Liver (tissue), 9 donors: ENCODE results near the gene CRAT. TPM values are rescaled to one million over a fixed set of nuclear protein-coding genes. Genes with fewer than 3 reads are reported as not detected.

ENCODE experiments used
- DNase-seq: peaks from one replicate; pipeline ENCODE4 v3.0.0-alpha.2; 2017; ENCODE audit warnings: low spot score
- H3K27ac ChIP-seq, 2 donors: one replicate each; pipeline ENCODE4 v1.7.0; 2013; ENCODE audit warnings: inconsistent platforms in 2 of 2, low read length in 2 of 2, control low read depth in 1 of 2, low read depth in 1 of 2, mild to moderate bottlenecking in 1 of 2
- H3K27me3 ChIP-seq, 4 donors: one replicate each; pipeline versions ENCODE4 v1.6.1 to v1.7.0; 2013; ENCODE audit warnings: low read length in 3 of 4, inconsistent platforms in 1 of 4, mild to moderate bottlenecking in 1 of 4, moderate library complexity in 1 of 4; ENCODE audit not compliant: control insufficient read depth in 4 of 4, insufficient read depth in 4 of 4
- H3K36me3 ChIP-seq, 4 donors: one replicate each; pipeline versions ENCODE4 v1.6.1 to v1.7.0; 2013; ENCODE audit warnings: low read length in 3 of 4, mild to moderate bottlenecking in 3 of 4, low read depth in 1 of 4, moderate library complexity in 1 of 4; ENCODE audit not compliant: control insufficient read depth in 4 of 4, insufficient read depth in 3 of 4
- H3K4me1 ChIP-seq, 4 donors: one replicate each; pipeline versions ENCODE4 v1.6.1 to v1.7.0; 2013; ENCODE audit warnings: low read length in 3 of 4, mild to moderate bottlenecking in 3 of 4, moderate library complexity in 1 of 4; ENCODE audit not compliant: control insufficient read depth in 4 of 4, insufficient read depth in 4 of 4
- H3K4me3 ChIP-seq, 3 donors: one replicate each; pipeline versions ENCODE4 v1.6.1 to v1.7.0; 2013; ENCODE audit warnings: low read length in 3 of 3, control low read depth in 1 of 3, low read depth in 1 of 3, mild to moderate bottlenecking in 1 of 3
- H3K9ac ChIP-seq, 2 donors: one replicate each; pipeline ENCODE4 v1.7.0; 2013; ENCODE audit warnings: low read length in 2 of 2, mild to moderate bottlenecking in 2 of 2, moderate library complexity in 2 of 2, control low read depth in 1 of 2, low read depth in 1 of 2
- H3K9me3 ChIP-seq, 4 donors: one replicate each; pipeline versions ENCODE4 v1.6.1 to v1.7.0; 2013; ENCODE audit warnings: low read length in 3 of 4; ENCODE audit not compliant: control insufficient read depth in 4 of 4
- ATF3 ChIP-seq: IDR thresholded peaks from 2 replicates; pipeline ENCODE4 v1.6.1; 2016; ENCODE audit warnings: antibody characterized with exemption
- CTCF ChIP-seq: fragments of 150-350 bp; IDR thresholded peaks from 2 replicates; pipeline ENCODE4 v1.5.1; 2017; ENCODE audit warnings: improper control_type of control experiment, low read depth, low read length; ENCODE audit not compliant: missing input control
- EGR1 ChIP-seq, 2 donors: IDR thresholded peaks; 2 replicates each; pipeline ENCODE4 v1.6.1; 2016 to 2018; ENCODE audit warnings: antibody characterized with exemption in 2 of 2, low read depth in 2 of 2
- FOXA1 ChIP-seq: IDR thresholded peaks from 2 replicates; pipeline ENCODE4 v1.6.1; 2016; ENCODE audit warnings: antibody characterized with exemption
- FOXA2 ChIP-seq: IDR thresholded peaks from 2 replicates; pipeline ENCODE4 v1.6.1; 2016; ENCODE audit warnings: antibody characterized with exemption
- GABPA ChIP-seq, 2 donors: IDR thresholded peaks in 1 of 2; conservative IDR thresholded peaks in 1 of 2; 2 replicates each; pipeline ENCODE4 v1.6.1; 2016; ENCODE audit warnings: antibody characterized with exemption in 2 of 2, mild to moderate bottlenecking in 1 of 2, moderate library complexity in 1 of 2
- HNF4A ChIP-seq, 2 donors: conservative IDR thresholded peaks; 2 replicates each; pipeline ENCODE4 v1.6.1; 2016; ENCODE audit warnings: antibody characterized with exemption in 2 of 2, mild to moderate bottlenecking in 2 of 2
- HNF4G ChIP-seq: IDR thresholded peaks from 2 replicates; pipeline ENCODE4 v1.6.1; 2016; ENCODE audit warnings: antibody characterized with exemption
- JUND ChIP-seq, 2 donors: IDR thresholded peaks; 2 replicates each; pipeline ENCODE4 v1.6.1; 2016; ENCODE audit warnings: antibody characterized with exemption in 2 of 2
- MAX ChIP-seq: IDR thresholded peaks from 2 replicates; pipeline ENCODE4 v1.6.1; 2016; ENCODE audit warnings: antibody characterized with exemption
- NR2F2 ChIP-seq: IDR thresholded peaks from 2 replicates; pipeline ENCODE4 v1.6.1; 2016; ENCODE audit warnings: antibody characterized with exemption
- RAD21 ChIP-seq, 2 donors: IDR thresholded peaks; 2 replicates each; pipeline ENCODE4 v1.6.1; 2016; ENCODE audit warnings: antibody characterized with exemption in 2 of 2, mild to moderate bottlenecking in 2 of 2
- REST ChIP-seq: IDR thresholded peaks from 2 replicates; pipeline ENCODE4 v1.6.1; 2016; ENCODE audit warnings: antibody characterized with exemption, mild to moderate bottlenecking
- RXRA ChIP-seq, 2 donors: IDR thresholded peaks; 2 replicates each; pipeline ENCODE4 v1.6.1; 2017 to 2018; ENCODE audit warnings: antibody characterized with exemption in 2 of 2, mild to moderate bottlenecking in 1 of 2
- SP1 ChIP-seq: IDR thresholded peaks from 2 replicates; pipeline ENCODE4 v1.6.1; 2018; ENCODE audit warnings: antibody characterized with exemption, mild to moderate bottlenecking
- TAF1 ChIP-seq: conservative IDR thresholded peaks from 2 replicates; pipeline ENCODE4 v1.6.1; 2016; ENCODE audit warnings: antibody characterized with exemption, mild to moderate bottlenecking
- YY1 ChIP-seq: IDR thresholded peaks from 2 replicates; pipeline ENCODE4 v1.6.1; 2016; ENCODE audit warnings: antibody characterized with exemption, mild to moderate bottlenecking
- ZBTB33 ChIP-seq: IDR thresholded peaks from 2 replicates; pipeline ENCODE4 v1.6.1; 2016; ENCODE audit warnings: antibody characterized with exemption
- WGBS: extraction: QIAGEN DNeasy Blood & Tissue Kit; methylation state at CpG from one replicate; pipeline ENCODE4 v1.1.7; 2013; 5-methylcytosine and 5-hydroxymethylcytosine counted together
- polyA plus RNA-seq, 2 donors: library from polyadenylated mRNA; stranded (reverse) in 1 of 2; unstranded in 1 of 2; fragments of 200-250 nt in 1 of 2; fragments of >200 nt in 1 of 2; fragmentation: Nextera tagmentation in 1 of 2; extraction: Ambion mirVana in 1 of 2; gene quantifications; one replicate each; pipeline versions ENCODE4 v1.2.1 to v1.2.3, GENCODE V29; 2013 to 2015
- total RNA-seq, 2 donors: library from RNA; depleted of rRNA; stranded (reverse); fragments of >200 nt; gene quantifications; one replicate each; pipeline ENCODE4 v1.2.3, GENCODE V29; 2014
- donor health status: healthy.
- donor health status: healthy.
- donor health status: healthy.
- donor health status: healthy.
- donor health status: healthy.

Gene CRAT
- total and polyA plus RNA-seq, 4 donors = 33.8 to 121 (median 89.1) TPM

GRCh38 chr9:129151469-129151868 is 40.9 kb upstream of the CRAT start:
- 94% methylated on average over 15 of the region's 15 CpGs for WGBS
- H3K36me3 ChIP-seq = peaks cover 7 to 49% (median 9%) of the 10 kb centered on the region in 4 donors
- no peaks in the 10 kb centered on the region for H3K4me1 ChIP-seq
- DNase-seq = no peak
- no peak overlapping the region for H3K9ac ChIP-seq
- H3K27me3 ChIP-seq = no peaks in the 10 kb centered on the region
- no peaks in the 10 kb centered on the region for H3K9me3 ChIP-seq
- TF ChIP-seq EGR1 (IDR thresholded peaks at IDR 0.05; ENCODE audit: low read depth in 2 of 2) = no peak
- H3K4me3 ChIP-seq = no peak overlapping the region
- H3K27ac ChIP-seq = no peak overlapping the region

GRCh38 chr9:129150672-129151211 is 40.1 kb upstream of the CRAT start:
- Histone ChIP-seq H3K9me3 (no peaks in the 10 kb centered on the region), H3K9ac (no peak overlapping the region), H3K27ac (no peak overlapping the region), H3K4me1 (peaks cover 0 to 2% (median 0%) of the 10 kb centered on the region in 4 donors), H3K4me3 (no peak overlapping the region), H3K27me3 (no peaks in the 10 kb centered on the region), H3K36me3 (peaks cover 7 to 46% (median 9%) of the 10 kb centered on the region in 4 donors)
- TF ChIP-seq TAF1 (no peak), HNF4G (no peak), FOXA1 (no peak), GABPA (IDR thresholded peaks at IDR 0.05 in 1 of 2, conservative IDR thresholded peaks at IDR 0.05 in 1 of 2) (no peak), RAD21 (IDR thresholded peaks at IDR 0.05) (no peak), EGR1 (IDR thresholded peaks at IDR 0.05; ENCODE audit: low read depth in 2 of 2) (no peak), ATF3 (no peak), HNF4A (conservative IDR thresholded peaks at IDR 0.05) (no peak), REST (no peak), SP1 (no peak), FOXA2 (no peak), MAX (no peak), JUND (IDR thresholded peaks at IDR 0.05) (no peak), RXRA (IDR thresholded peaks at IDR 0.05) (no peak), YY1 (no peak), CTCF (no peak), NR2F2 (no peak), ZBTB33 (no peak)
- 89% methylated on average over 18 of the region's 18 CpGs for WGBS
- DNase-seq = no peak
